NCI-H510A treated with DMSO at 0.1 percent for 48 hours (cell line): Measurements from ENCODE around the gene TCEANC.

Source experiments
- DNase-seq: peaks from one replicate; lab custom pipeline; 2025; lab: John Stamatoyannopoulos, UW

The TCEANC gene

DNA sequence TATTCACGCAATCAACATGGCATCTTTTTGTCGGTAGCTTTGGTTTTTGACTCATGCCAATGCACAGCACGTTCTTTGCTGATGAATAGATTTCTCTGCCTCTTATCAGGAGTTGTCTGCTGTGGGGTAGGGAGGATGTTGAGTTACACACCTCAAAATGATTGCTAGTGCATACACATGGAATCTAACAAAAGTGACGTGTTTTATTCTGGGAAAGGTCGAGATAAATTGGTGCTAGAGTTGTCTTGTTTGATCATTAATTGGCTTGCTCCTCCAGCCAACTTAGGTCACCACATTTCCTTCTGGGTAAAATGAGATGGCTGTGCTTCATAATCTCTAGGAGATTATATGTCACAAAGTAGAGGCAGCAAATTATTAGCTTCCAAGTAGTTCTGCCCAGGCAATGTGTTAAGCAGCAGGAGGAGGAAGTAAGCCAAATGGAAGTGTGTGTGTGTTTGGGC is 39.9 kb downstream of the TCEANC start:
- DNase-seq, result no peak

DNA sequence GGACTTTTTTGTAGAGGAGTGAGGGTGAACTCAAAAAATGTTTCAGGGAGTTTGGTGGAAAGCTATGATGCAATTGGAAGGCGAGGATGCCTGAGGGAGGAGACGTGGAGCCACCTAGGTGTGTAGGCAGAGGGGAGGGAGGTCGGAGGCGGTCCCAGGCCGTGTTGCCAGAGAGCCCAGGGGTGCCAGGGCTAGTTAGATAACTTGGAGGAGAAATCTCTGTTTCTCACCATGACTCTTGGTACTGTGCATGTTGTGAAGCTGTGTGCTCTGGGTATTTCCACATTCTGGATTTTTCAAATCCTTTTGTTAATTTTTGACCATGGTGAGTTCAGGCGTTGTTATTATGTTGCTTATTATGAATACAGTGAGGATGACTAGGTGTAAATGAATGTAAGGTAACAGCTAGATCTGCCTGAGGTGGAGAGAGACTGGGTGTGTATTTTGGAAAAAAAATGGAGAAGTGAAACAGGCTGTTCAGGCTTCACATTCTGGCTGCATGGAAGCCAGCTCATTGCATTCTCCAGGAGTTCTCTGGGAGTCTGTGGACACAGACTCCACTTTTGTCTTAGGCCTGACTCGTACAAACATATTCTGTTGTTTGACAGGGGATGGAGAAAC is 40.5 kb downstream of the TCEANC start:
- DNase-seq, result no peak

DNA sequence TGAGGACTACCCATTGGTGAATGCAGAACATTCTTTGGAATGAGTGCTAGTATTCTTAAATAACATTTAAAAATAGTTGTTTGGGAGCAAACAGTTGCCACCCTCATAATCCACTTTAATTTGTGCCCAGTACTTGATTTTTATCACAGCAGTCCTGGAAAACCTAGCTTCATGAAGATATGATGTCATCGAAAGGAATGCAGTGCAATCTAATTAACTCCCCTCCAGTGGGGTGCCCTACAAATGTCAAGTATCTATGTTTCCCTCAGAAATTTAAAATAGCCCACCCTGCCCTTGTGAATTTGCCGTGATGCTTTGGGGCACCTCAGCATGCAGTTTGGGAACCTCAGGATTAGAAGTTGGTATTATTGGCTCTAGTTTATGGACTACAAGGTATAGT is 41.4 kb downstream of the TCEANC start:
- DNase-seq, result no peak

GRCh38 chrX:13694983-13695382 is 42.0 kb downstream of the TCEANC start:
- DNase-seq, result no peak

- DNase-seq, result no peak
Measured at GRCh38 chrX:13695601-13696115, 42.7 kb downstream of the TCEANC start.

DNA sequence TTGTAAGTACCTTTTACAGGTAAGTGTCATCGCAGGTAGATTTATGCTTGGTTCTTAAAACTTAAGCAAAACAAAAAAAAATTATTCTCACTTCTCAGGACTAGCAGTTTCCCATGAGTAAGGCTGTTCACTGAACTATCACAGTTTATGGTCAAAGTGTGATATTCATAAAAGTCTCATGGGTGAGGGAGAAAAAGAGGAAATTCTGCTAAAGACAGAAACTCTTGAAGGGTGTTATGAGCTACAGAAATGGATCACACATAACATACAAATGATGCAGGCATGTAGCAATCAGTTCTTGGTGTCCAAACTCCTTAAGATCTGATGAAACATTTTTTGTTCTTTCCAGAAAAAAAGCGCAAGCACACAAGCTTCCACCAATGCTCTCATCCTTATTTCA is 44.5 kb downstream of the TCEANC start:
- no peak for DNase-seq

DNA sequence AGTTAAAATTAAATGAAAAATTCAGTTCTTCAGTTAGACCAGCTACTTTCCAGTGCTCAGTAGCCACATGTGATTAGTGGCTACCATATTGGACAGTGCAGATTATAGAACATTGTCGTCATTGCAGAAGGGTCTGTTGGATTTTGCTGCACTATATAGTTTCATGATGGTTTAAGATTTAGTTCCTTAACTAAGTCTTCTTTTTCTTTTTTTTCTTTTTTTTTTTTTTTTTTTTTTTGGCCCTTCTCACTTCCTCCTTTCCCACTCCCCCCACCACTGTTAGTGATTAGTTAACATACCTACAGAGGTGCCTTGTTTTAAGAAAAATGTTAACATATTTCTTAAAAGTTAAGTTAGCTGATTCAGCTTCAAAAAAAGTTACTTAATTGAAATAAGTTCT is 45.0 kb downstream of the TCEANC start:
- no peak for DNase-seq

GRCh38 chrX:13698432-13698831 is 45.5 kb downstream of the TCEANC start:
- DNase-seq, result no peak

- DNase-seq, result no peak
Measured at GRCh38 chrX:13699183-13699826, 46.4 kb downstream of the TCEANC start.

GRCh38 chrX:13700380-13700779 is 47.4 kb downstream of the TCEANC start:
- no peak for DNase-seq

DNA sequence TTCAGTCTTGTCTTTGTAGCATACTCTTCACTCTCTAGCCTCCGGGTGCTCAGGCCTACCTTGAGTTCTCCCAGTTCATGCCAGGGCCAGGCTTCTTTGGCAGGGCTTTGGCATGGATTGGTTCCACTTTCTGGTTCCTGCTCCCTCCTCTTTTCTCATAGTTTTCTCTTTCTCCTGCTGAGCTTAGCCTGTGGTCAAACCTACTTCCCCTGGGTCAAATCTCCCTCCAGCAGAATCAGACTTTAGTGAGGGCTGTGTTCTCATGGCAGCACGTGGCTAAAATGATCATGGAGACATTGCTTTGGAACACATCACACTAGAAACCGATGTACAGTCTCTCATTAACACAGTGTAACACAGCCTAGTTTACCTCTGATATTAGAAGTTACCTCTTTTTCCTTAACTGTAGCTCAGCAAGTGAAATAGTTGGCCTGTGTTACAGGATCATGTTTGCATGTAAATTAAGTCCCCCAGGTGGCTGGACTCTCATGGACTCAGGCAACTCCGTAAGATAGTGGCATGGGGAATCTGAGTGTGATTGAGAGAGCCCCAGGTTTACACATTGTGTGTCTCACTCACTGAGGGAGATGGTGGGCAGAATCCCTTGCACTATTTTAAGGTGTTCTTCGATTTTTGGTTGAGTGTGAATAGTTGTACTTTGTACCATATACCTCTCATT is 49.3 kb downstream of the TCEANC start:
- no peak for DNase-seq

GRCh38 chrX:13703135-13703534 is 50.2 kb downstream of the TCEANC start:
- DNase-seq, result no peak

GRCh38 chrX:13703589-13703988 is 50.6 kb downstream of the TCEANC start:
- no peak for DNase-seq

DNA sequence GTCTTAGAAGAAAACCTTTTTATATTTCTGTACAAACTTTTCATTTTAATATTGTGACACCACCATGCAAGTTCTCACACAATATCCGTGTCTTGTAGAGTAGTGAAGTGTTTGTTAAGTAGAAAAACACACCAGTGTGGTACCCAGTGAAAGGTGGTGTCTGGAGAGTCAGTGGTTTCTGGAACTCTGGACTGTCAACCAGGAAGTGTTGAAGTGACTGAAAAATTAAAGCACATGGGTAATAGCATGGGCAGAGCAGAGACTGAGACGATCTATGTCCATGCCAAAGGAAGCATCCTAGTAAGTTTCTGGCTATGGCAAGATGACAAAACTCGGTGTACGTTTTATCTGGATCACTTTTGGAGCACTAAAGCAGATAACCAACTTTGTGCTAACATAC is 58.2 kb downstream of the TCEANC start:
- no peak for DNase-seq
